HepG2 (cell line): ENCODE measurements around the gene ZNFX1. TPM values are rescaled to one million over a fixed set of nuclear protein-coding genes. Genes with fewer than 3 reads are reported as not detected.

Source experiments
- AHR ChIP-seq: IDR thresholded peaks from 2 replicates; pipeline ENCODE4 v1.6.1; 2018; ENCODE audit warnings: missing genetic modification reagents, missing compliant biosample characterization
- EED ChIP-seq: sonication (generic); formaldehyde crosslinking; IDR thresholded peaks from 2 replicates; pipeline ENCODE4 v1.5.0; 2020; ENCODE audit warnings: mild to moderate bottlenecking, missing genetic modification reagents
- HOXA7 ChIP-seq: sonication (generic); formaldehyde crosslinking; IDR thresholded peaks from 2 replicates; pipeline ENCODE4 v1.8.1; 2022; ENCODE audit warnings: mild to moderate bottlenecking, missing genetic modification reagents, moderate library complexity
- HOXD1 ChIP-seq: sonication (generic); formaldehyde crosslinking; IDR thresholded peaks from 2 replicates; pipeline ENCODE4 v1.5.0; 2020; ENCODE audit warnings: missing genetic modification reagents
- MEIS2 ChIP-seq: sonication (generic); formaldehyde crosslinking; IDR thresholded peaks from 2 replicates; pipeline ENCODE4 v1.9.0; 2021; ENCODE audit warnings: mild to moderate bottlenecking, missing genetic modification reagents
- MTA1 ChIP-seq: sonication (generic); formaldehyde crosslinking; IDR thresholded peaks from 2 replicates; pipeline ENCODE4 v1.4.0; 2020; ENCODE audit warnings: missing genetic modification reagents, mild to moderate bottlenecking, borderline replicate concordance
- NRL ChIP-seq: sonication (generic); formaldehyde crosslinking; IDR thresholded peaks from 2 replicates; pipeline ENCODE4 v1.5.0; 2020; ENCODE audit warnings: missing genetic modification reagents, mild to moderate bottlenecking, moderate library complexity, borderline replicate concordance
- RBFOX2 ChIP-seq: fragments of 200-400 bp; formaldehyde crosslinking; IDR thresholded peaks from 2 replicates; pipeline ENCODE4 v1.6.1; 2017; ENCODE audit warnings: low read depth, mild to moderate bottlenecking, low read length
- TGIF2 ChIP-seq: IDR thresholded peaks from 2 replicates; pipeline ENCODE4 v1.6.1; 2016; ENCODE audit warnings: control low read depth, missing compliant biosample characterization
- ZMAT3 ChIP-seq: sonication (generic); formaldehyde crosslinking; conservative IDR thresholded peaks from 2 replicates; pipeline ENCODE4 v1.7.0; 2021; ENCODE audit warnings: missing genetic modification reagents
- ZNF367 ChIP-seq: sonication (generic); formaldehyde crosslinking; IDR thresholded peaks from 2 replicates; pipeline ENCODE4 v1.4.0; 2020; ENCODE audit warnings: missing genetic modification reagents, borderline replicate concordance
- ZNF441 ChIP-seq: sonication (generic); formaldehyde crosslinking; IDR thresholded peaks from 2 replicates; pipeline ENCODE4 v1.7.0; 2021; ENCODE audit warnings: missing genetic modification reagents, borderline replicate concordance
- ZNF468 ChIP-seq: sonication (generic); formaldehyde crosslinking; IDR thresholded peaks from 2 replicates; pipeline ENCODE4 v1.8.0; 2022; ENCODE audit warnings: mild to moderate bottlenecking, moderate library complexity, missing genetic modification reagents
- ZNF841 ChIP-seq: sonication (generic); formaldehyde crosslinking; IDR thresholded peaks from 2 replicates; pipeline ENCODE4 v1.8.1; 2023; ENCODE audit warnings: missing genetic modification reagents, borderline replicate concordance
- ZNF883 ChIP-seq: sonication (generic); formaldehyde crosslinking; IDR thresholded peaks from 2 replicates; pipeline ENCODE4 v1.5.1; 2020; ENCODE audit warnings: mild to moderate bottlenecking, missing genetic modification reagents; ENCODE audit errors: not compliant biosample characterization
- polyA plus RNA-seq, 8 experiments: library from polyadenylated mRNA; depleted of rRNA in 3 of 8; stranded (reverse) in 7 of 8; unstranded in 1 of 8; fragments of >200 nt; fragmentation: Illumina TruSeq in 4 of 8; extraction: Trizol in 4 of 8; gene quantifications; 2 replicates each; pipeline versions ENCODE4 v1.2.1 to v1.2.3, GENCODE V29; 2011 to 2016; ENCODE audit warnings: low read depth in 4 of 8, missing spikeins in 1 of 8, mixed read lengths in 1 of 8; ENCODE audit not compliant: insufficient read depth in 1 of 8
- total RNA-seq, 5 experiments: library from RNA; depleted of rRNA; stranded (reverse); fragments of >200 nt; fragmentation: Illumina TruSeq; extraction: Trizol; gene quantifications; 2 replicates each; pipeline ENCODE4 v1.2.3, GENCODE V29; 2016; ENCODE audit warnings: low read depth in 1 of 5
- TF ChIP-seq, protein P1 (sequence below): IDR thresholded peaks from 2 replicates; pipeline ENCODE4 v1.6.1; 2016; ENCODE audit warnings: control low read depth
- TF ChIP-seq, protein P2 (sequence below): IDR thresholded peaks from 2 replicates; pipeline ENCODE4 v1.6.1; 2018; ENCODE audit warnings: missing genetic modification reagents, mild to moderate bottlenecking, missing compliant biosample characterization
- TF ChIP-seq, protein P3 (sequence below): sonication (generic); formaldehyde crosslinking; IDR thresholded peaks from 2 replicates; pipeline ENCODE4 v1.4.0; 2020; ENCODE audit warnings: missing genetic modification reagents
- TF ChIP-seq, protein P4 (sequence below): sonication (generic); formaldehyde crosslinking; conservative IDR thresholded peaks from 2 replicates; pipeline ENCODE4 v1.4.0; 2020; ENCODE audit warnings: missing genetic modification reagents
- TF ChIP-seq, protein P5 (sequence below): sonication (generic); formaldehyde crosslinking; IDR thresholded peaks from 2 replicates; pipeline ENCODE4 v1.5.0; 2020; ENCODE audit warnings: missing genetic modification reagents
- TF ChIP-seq, protein P6 (sequence below): sonication (generic); formaldehyde crosslinking; IDR thresholded peaks from 2 replicates; pipeline ENCODE4 v1.4.0; 2020; ENCODE audit warnings: missing genetic modification reagents
- TF ChIP-seq, protein P7 (sequence below): IDR thresholded peaks from 2 replicates; pipeline ENCODE4 v1.6.1; 2016; ENCODE audit warnings: missing genetic modification reagents, missing compliant biosample characterization

ZNFX1 gene
- total and polyA plus RNA-seq, 2 of the 13 experiments (the other 11 are each of a cell fraction or from before 2014, with no cell fraction given): 2.9 to 11.1 TPM

DNA sequence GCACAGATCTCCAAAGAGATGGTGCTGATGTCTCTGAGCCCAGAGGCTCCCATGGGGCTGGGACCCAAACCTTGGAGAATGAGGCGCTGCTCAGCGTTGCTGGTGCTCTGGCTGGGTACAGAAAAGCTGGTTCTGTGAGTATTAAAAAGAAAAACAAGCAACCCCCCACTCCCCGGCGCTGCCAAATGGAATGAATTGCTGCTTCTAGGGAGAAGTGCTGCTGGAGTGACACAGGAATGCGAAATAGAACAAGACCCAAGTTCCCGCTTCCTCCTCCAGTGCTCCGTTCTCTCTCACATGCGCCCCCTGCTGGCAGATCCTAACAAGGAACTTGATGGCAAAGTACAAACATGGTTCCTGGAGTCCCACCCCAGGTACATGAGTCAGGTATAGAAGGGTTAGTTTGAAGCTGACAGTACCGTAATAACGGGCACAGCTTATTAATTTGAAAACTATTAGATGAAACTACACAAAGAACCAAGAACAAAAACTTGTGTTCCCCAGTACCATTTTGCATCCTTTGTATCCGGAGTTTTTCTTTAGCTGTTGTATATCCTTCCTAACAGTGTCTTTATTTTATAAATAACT is 60.8 kb downstream of the ZNFX1 start (continued):
- TF ChIP-seq, protein P1, sequence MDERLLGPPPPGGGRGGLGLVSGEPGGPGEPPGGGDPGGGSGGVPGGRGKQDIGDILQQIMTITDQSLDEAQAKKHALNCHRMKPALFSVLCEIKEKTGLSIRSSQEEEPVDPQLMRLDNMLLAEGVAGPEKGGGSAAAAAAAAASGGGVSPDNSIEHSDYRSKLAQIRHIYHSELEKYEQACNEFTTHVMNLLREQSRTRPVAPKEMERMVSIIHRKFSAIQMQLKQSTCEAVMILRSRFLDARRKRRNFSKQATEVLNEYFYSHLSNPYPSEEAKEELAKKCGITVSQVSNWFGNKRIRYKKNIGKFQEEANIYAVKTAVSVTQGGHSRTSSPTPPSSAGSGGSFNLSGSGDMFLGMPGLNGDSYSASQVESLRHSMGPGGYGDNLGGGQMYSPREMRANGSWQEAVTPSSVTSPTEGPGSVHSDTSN (CRISPR knock-in tag): peak; percentile 53
- TF ChIP-seq ZNF841 (CRISPR knock-in tag): no peak
- TF ChIP-seq RBFOX2: no peak
- TF ChIP-seq, protein P2, sequence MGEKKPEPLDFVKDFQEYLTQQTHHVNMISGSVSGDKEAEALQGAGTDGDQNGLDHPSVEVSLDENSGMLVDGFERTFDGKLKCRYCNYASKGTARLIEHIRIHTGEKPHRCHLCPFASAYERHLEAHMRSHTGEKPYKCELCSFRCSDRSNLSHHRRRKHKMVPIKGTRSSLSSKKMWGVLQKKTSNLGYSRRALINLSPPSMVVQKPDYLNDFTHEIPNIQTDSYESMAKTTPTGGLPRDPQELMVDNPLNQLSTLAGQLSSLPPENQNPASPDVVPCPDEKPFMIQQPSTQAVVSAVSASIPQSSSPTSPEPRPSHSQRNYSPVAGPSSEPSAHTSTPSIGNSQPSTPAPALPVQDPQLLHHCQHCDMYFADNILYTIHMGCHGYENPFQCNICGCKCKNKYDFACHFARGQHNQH (CRISPR knock-in tag): peak; percentile 82
- no peak for TF ChIP-seq ZNF367 (CRISPR knock-in tag)
- 0 out of 2 replicates have a peak, but pooled peaks have one; percentile 41 for TF ChIP-seq MEIS2 (CRISPR knock-in tag)
- TF ChIP-seq, protein P3, sequence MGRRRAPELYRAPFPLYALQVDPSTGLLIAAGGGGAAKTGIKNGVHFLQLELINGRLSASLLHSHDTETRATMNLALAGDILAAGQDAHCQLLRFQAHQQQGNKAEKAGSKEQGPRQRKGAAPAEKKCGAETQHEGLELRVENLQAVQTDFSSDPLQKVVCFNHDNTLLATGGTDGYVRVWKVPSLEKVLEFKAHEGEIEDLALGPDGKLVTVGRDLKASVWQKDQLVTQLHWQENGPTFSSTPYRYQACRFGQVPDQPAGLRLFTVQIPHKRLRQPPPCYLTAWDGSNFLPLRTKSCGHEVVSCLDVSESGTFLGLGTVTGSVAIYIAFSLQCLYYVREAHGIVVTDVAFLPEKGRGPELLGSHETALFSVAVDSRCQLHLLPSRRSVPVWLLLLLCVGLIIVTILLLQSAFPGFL: no peak
- peak; percentile 73 for TF ChIP-seq TGIF2 (CRISPR knock-in tag)
- TF ChIP-seq, protein P4, sequence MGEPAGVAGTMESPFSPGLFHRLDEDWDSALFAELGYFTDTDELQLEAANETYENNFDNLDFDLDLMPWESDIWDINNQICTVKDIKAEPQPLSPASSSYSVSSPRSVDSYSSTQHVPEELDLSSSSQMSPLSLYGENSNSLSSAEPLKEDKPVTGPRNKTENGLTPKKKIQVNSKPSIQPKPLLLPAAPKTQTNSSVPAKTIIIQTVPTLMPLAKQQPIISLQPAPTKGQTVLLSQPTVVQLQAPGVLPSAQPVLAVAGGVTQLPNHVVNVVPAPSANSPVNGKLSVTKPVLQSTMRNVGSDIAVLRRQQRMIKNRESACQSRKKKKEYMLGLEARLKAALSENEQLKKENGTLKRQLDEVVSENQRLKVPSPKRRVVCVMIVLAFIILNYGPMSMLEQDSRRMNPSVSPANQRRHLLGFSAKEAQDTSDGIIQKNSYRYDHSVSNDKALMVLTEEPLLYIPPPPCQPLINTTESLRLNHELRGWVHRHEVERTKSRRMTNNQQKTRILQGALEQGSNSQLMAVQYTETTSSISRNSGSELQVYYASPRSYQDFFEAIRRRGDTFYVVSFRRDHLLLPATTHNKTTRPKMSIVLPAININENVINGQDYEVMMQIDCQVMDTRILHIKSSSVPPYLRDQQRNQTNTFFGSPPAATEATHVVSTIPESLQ: 0 out of 2 replicates have a peak, but pooled peaks have one; percentile 61
- no peak for TF ChIP-seq HOXA7 (CRISPR knock-in tag)
- TF ChIP-seq ZNF883 (CRISPR knock-in tag): peak; percentile 42
- TF ChIP-seq ZMAT3 (CRISPR knock-in tag): no peak; the same call in 1 of the 2 replicates
- TF ChIP-seq AHR: no peak
- TF ChIP-seq EED (CRISPR knock-in tag): no peak
- TF ChIP-seq ZNF441 (CRISPR knock-in tag): no peak
- TF ChIP-seq, protein P5, sequence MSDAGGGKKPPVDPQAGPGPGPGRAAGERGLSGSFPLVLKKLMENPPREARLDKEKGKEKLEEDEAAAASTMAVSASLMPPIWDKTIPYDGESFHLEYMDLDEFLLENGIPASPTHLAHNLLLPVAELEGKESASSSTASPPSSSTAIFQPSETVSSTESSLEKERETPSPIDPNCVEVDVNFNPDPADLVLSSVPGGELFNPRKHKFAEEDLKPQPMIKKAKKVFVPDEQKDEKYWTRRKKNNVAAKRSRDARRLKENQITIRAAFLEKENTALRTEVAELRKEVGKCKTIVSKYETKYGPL (CRISPR knock-in tag): no peak
- TF ChIP-seq, protein P6, sequence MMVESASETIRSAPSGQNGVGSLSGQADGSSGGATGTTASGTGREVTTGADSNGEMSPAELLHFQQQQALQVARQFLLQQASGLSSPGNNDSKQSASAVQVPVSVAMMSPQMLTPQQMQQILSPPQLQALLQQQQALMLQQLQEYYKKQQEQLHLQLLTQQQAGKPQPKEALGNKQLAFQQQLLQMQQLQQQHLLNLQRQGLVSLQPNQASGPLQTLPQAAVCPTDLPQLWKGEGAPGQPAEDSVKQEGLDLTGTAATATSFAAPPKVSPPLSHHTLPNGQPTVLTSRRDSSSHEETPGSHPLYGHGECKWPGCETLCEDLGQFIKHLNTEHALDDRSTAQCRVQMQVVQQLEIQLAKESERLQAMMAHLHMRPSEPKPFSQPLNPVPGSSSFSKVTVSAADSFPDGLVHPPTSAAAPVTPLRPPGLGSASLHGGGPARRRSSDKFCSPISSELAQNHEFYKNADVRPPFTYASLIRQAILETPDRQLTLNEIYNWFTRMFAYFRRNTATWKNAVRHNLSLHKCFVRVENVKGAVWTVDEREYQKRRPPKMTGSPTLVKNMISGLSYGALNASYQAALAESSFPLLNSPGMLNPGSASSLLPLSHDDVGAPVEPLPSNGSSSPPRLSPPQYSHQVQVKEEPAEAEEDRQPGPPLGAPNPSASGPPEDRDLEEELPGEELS: peak; percentile 46; the same call in 1 of the 2 replicates
- no peak for TF ChIP-seq ZNF468 (CRISPR knock-in tag)
- no peak for TF ChIP-seq NRL (CRISPR knock-in tag)
- TF ChIP-seq, protein P7, sequence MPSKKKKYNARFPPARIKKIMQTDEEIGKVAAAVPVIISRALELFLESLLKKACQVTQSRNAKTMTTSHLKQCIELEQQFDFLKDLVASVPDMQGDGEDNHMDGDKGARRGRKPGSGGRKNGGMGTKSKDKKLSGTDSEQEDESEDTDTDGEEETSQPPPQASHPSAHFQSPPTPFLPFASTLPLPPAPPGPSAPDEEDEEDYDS: no peak; the same call in 1 of the 2 replicates
- no peak for TF ChIP-seq MTA1 (CRISPR knock-in tag)
- TF ChIP-seq HOXD1 (CRISPR knock-in tag): no peak
